22Rv1 (cell line): ENCODE results near the gene PEX3.
"Not testable (repeated sequence)": the region's sequence is repeated elsewhere in the genome, so short reads cannot be mapped to it uniquely, and the experiment has no call there.

ENCODE experiments used
- H3K27ac ChIP-seq: fragments of 450-650 bp; 2 replicates; pipeline ENCODE4 v1.5.1; 2017
- ZFX ChIP-seq: fragments of 450-650 bp; IDR thresholded peaks from 2 replicates; pipeline ENCODE4 v1.6.1; 2017; ENCODE audit warnings: antibody characterized with exemption, borderline replicate concordance
- TF ChIP-seq, protein P1 (sequence below): fragments of 450-650 bp; IDR thresholded peaks from 2 replicates; pipeline ENCODE4 v1.5.1; 2017; ENCODE audit warnings: mild to moderate bottlenecking

PEX3 gene

GRCh38 chr6:143449082-143449713 lies 1.4 kb upstream of the PEX3 start:
- H3K27ac ChIP-seq = no peak overlapping the region

DNA sequence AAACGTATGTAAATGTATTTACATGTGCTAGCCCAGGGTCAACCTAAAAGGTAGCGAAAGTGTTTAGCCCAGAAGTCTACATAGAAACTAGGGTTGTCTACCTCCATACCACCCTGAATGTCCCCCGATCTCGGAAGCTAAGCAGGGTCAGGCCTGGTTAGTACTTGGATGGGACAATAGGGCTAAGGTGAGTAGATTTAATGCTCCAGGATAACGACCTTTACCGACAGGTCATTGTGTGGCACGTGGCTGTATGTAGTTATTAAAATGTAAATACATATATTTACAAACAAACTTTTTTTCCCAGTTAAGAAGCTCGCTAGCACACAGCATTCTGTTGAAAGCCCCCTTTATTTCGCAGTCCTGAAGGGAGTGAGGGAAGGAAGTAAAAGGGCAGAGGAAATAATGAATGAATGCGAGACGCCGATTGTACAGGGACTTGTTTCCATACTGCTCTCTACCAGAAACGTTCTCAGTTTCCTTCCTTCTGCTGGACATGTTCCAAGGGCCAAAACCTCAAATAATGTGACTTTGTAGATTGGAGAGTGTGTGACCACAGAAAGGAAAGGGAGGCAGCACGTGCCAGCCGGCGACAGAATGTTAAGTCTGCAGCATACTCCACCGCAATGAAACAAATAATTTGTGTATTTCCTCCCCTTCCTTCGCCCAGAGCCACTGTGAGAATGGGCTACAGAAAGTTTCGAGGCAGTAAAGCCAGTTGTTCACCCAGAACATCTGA lies 722 bp upstream of the PEX3 start:
- H3K27ac ChIP-seq = peak overlapping the region; percentile 73

More at GRCh38 chr6:143449082-143449713, 1.4 kb upstream of the PEX3 start:
- TF ChIP-seq ZFX = no peak
- TF ChIP-seq, protein P1, sequence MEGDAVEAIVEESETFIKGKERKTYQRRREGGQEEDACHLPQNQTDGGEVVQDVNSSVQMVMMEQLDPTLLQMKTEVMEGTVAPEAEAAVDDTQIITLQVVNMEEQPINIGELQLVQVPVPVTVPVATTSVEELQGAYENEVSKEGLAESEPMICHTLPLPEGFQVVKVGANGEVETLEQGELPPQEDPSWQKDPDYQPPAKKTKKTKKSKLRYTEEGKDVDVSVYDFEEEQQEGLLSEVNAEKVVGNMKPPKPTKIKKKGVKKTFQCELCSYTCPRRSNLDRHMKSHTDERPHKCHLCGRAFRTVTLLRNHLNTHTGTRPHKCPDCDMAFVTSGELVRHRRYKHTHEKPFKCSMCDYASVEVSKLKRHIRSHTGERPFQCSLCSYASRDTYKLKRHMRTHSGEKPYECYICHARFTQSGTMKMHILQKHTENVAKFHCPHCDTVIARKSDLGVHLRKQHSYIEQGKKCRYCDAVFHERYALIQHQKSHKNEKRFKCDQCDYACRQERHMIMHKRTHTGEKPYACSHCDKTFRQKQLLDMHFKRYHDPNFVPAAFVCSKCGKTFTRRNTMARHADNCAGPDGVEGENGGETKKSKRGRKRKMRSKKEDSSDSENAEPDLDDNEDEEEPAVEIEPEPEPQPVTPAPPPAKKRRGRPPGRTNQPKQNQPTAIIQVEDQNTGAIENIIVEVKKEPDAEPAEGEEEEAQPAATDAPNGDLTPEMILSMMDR = no peak

DNA sequence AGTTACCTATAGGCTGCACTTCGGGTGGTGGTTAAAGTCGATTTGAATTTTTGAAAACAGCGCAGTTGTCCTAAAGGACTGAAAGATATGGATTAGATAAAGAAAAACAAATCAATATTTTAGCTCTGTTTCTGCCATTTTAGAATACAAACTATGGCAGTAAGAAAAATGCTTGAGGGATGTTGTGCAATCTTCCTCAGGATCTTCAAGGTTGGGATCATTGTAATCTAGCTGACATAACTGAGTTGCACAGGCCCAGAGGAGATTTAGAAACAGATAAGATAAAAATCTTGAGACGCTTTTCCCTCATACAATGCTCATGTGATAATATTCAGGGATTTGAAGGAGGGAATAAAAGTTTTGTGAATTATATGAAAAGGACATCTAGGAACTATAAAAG lies 926 bp downstream of the PEX3 start:
- no peak for TF ChIP-seq ZFX
- TF ChIP-seq, protein P1 = no peak
- H3K27ac ChIP-seq = peak overlapping the region; percentile 73

More for the DNA sequence above, 722 bp upstream of the PEX3 start:
- TF ChIP-seq, protein P1 = no peak
- TF ChIP-seq ZFX = no peak

DNA sequence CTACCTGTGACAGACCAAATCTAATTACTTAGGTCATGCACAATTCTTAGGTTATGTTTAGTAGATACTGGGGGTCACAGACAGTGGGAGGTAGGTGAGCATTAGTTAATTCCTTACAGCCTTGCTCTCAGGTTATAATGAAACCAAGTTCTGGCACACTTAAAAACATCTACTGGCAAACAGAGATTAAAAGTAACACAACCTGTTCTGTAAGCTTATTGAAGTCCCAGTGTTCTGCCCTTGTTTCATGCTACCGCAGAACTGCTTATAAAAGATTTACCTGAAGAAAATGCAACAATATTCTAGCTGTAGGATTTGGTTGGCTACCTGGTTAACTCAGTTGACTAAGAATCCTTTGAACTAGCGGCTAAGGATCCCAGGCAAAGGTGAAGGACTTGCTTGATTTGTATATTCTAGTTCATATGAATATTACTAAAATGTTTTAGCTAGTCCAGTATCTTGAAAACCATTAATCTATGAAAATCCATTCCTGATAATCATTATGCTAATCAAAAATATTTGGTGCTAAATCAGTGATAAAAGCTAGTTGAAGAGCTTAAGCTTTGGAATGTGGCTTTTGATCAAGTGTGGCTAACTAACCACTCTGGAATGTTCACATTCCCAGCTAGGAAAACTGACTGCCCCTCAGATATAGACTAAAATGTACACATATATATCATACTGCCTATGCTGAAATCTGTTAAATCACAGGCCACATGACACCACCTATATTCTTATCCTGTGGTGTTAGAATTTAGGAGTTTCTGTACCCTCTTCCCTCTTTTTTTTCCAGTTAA lies 7.2 kb downstream of the PEX3 start:
- TF ChIP-seq, protein P1 = no peak
- no peak for TF ChIP-seq ZFX
- no peak overlapping the region for H3K27ac ChIP-seq

GRCh38 chr6:143465546-143465945 lies 14.9 kb downstream of the PEX3 start:
- no peak overlapping the region for H3K27ac ChIP-seq
- TF ChIP-seq, protein P1 = no peak
- TF ChIP-seq ZFX = no peak

- no peak overlapping the region for H3K27ac ChIP-seq
- no peak for TF ChIP-seq ZFX
- TF ChIP-seq, protein P1 = no peak
Observed at GRCh38 chr6:143468026-143468425, 17.4 kb downstream of the PEX3 start.

DNA sequence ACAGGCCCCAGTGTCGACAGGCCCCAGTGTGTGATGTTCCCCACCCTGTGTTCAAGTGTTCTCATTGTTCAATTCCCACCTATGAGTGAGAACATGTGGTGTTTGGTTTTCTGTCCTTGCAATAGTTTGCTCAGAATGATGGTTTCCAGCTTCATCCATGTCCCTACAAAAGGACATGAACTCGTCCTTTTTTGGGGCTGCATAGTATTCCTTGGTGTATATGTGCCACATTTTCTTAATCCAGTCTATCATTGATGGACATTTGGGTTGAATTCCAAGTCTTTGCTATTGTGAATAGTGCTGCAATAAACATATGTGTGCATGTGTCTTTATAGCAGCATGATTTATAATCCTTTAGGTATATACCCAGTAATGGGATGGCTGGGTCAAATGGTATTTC lies 18.2 kb downstream of the PEX3 start:
- H3K27ac ChIP-seq = not testable (repeated sequence)
